HepG2 (cell line): ENCODE measurements around the gene TMEM269. TPM values are rescaled to one million over a fixed set of nuclear protein-coding genes. Genes with fewer than 3 reads are reported as not detected.
A peak's percentile ranks its signal among the peaks of the same experiment; 100 is the strongest.

Experiments
- ATAC-seq: fragments of 200-7000 bp; cut with Tn5 transposase; 3 replicates; pipeline ENCODE4 v1.9.1; 2020; ENCODE audit warnings: mild to moderate bottlenecking, moderate library complexity
- BruUV-seq: library from RNA; stranded (reverse); fragments of 400-500 nt; replicated peaks from 2 replicates; lab custom pipeline; 2021; lab: Mats Ljungman, UMichigan
- CTCF ChIA-PET: fragments of 300-600 bp; formaldehyde crosslinking; extraction: SDS; loops from one replicate; lab custom pipeline; 2021; ENCODE audit warnings: low total read pairs, inconsistent platforms, low intra/inter-chr PET ratio; lab: Yijun Ruan, JAX
- POLR2A ChIA-PET: fragments of 350-600 bp; sonication (Branson Sonifier 250); formaldehyde crosslinking; loops from one replicate; lab custom pipeline; 2020; ENCODE audit warnings: antibody characterized with exemption, inconsistent platforms; lab: Yijun Ruan, JAX
- DNase-seq: peaks from one replicate; pipeline ENCODE4 v3.0.0-alpha.2; 2015; ENCODE audit warnings: low spot score
- FAIRE-seq: peaks from 3 replicates; lab custom pipeline; 2011; peaks lifted over from hg19 to GRCh38; lab: Jason Lieb, UNC
- H2AFZ ChIP-seq: one replicate; pipeline ENCODE4 v1.6.1; 2011; ENCODE audit warnings: low read length, inconsistent platforms
- H3K27ac ChIP-seq: fragments of 300-600 bp; 3 replicates; pipeline ENCODE4 v1.8.0; 2011; ENCODE audit warnings: mixed run types, mild to moderate bottlenecking, mixed read lengths, low read length, inconsistent platforms; ENCODE audit not compliant: insufficient read depth; ENCODE audit errors: extremely low read length
- H3K27me3 ChIP-seq, 2 experiments: fragments of 200-600 bp in 1 of 2; 2 replicates in 1 of 2; 3 replicates in 1 of 2; pipeline versions ENCODE4 v1.6.0 to v1.8.0; 2011; ENCODE audit warnings: low read length in 2 of 2, mild to moderate bottlenecking in 2 of 2, moderate library complexity in 2 of 2, inconsistent platforms in 1 of 2; ENCODE audit not compliant: insufficient read depth in 2 of 2, control insufficient read depth in 1 of 2
- H3K36me3 ChIP-seq, 2 experiments: fragments of 200-600 bp in 1 of 2; replicated peaks in 1 of 2; 2 replicates in 1 of 2; 3 replicates in 1 of 2; pipeline versions ENCODE4 v1.5.1 to v1.8.0; 2011; ENCODE audit warnings: low read length in 2 of 2, inconsistent platforms in 1 of 2; ENCODE audit not compliant: insufficient read depth in 2 of 2, control insufficient read depth in 1 of 2
- H3K4me1 ChIP-seq: 2 replicates; pipeline ENCODE4 v1.5.1; 2012; ENCODE audit warnings: low read length, inconsistent platforms; ENCODE audit not compliant: insufficient read depth
- H3K4me2 ChIP-seq: 2 replicates; pipeline ENCODE4 v1.6.0; 2011; ENCODE audit warnings: low read depth, low read length, inconsistent platforms
- H3K4me3 ChIP-seq, 3 experiments: fragments of 200-600 bp in 1 of 3; sonication (generic), shearing (Covaris generic) in 1 of 3; replicated peaks in 1 of 3; 2 replicates each; pipeline ENCODE4 v1.5.1; 2011 to 2016; ENCODE audit warnings: low read length in 3 of 3, inconsistent platforms in 2 of 3, low read depth in 2 of 3, mild to moderate bottlenecking in 2 of 3, control low read depth in 1 of 3, mixed read lengths in 1 of 3; ENCODE audit not compliant: insufficient read depth in 1 of 3
- H3K79me2 ChIP-seq: one replicate; pipeline ENCODE4 v1.6.1; 2011; ENCODE audit warnings: low read length, inconsistent platforms; ENCODE audit not compliant: insufficient read depth
- H3K9ac ChIP-seq: 2 replicates; pipeline ENCODE4 v1.6.0; 2011; ENCODE audit warnings: mild to moderate bottlenecking, low read depth, low read length, inconsistent platforms; ENCODE audit not compliant: insufficient read depth
- H3K9me3 ChIP-seq: 2 replicates; pipeline ENCODE4 v1.5.1; 2012; ENCODE audit warnings: mild to moderate bottlenecking, low read length
- H4K20me1 ChIP-seq: 2 replicates; pipeline ENCODE4 v1.6.0; 2011; ENCODE audit warnings: inconsistent platforms, mild to moderate bottlenecking, low read length, moderate library complexity; ENCODE audit not compliant: insufficient read depth
- ARNTL ChIP-seq: sonication (generic); formaldehyde crosslinking; IDR thresholded peaks from 2 replicates; pipeline ENCODE4 v1.4.0; 2020; ENCODE audit warnings: mild to moderate bottlenecking, missing genetic modification reagents
- GABPB1 ChIP-seq: IDR thresholded peaks from 2 replicates; pipeline ENCODE4 v1.6.1; 2016; ENCODE audit warnings: mild to moderate bottlenecking, missing genetic modification reagents, moderate library complexity, missing compliant biosample characterization
- MEIS1 ChIP-seq: sonication (generic); formaldehyde crosslinking; IDR thresholded peaks from 2 replicates; pipeline ENCODE4 v1.9.0; 2021; ENCODE audit warnings: mild to moderate bottlenecking, missing genetic modification reagents, moderate library complexity, borderline replicate concordance
- MIXL1 ChIP-seq: IDR thresholded peaks from 2 replicates; pipeline ENCODE4 v1.6.1; 2016
- NFRKB ChIP-seq: fragments of 450-650 bp; IDR thresholded peaks from 2 replicates; pipeline ENCODE4 v1.6.1; 2017
- NR1H2 ChIP-seq: sonication (generic); formaldehyde crosslinking; IDR thresholded peaks from 2 replicates; pipeline ENCODE4 v1.8.1; 2022; ENCODE audit warnings: low read depth, missing genetic modification reagents, borderline replicate concordance
- POLR2AphosphoS5 ChIP-seq: IDR thresholded peaks from 2 replicates; pipeline ENCODE4 v1.6.1; 2012; ENCODE audit warnings: low read depth, low read length
- TBX2 ChIP-seq: sonication (generic); formaldehyde crosslinking; IDR thresholded peaks from 2 replicates; pipeline ENCODE4 v1.5.0; 2020; ENCODE audit warnings: missing genetic modification reagents, mild to moderate bottlenecking, borderline replicate concordance
- ZNF34 ChIP-seq: sonication (generic); formaldehyde crosslinking; IDR thresholded peaks from 2 replicates; pipeline ENCODE4 v1.4.0; 2020; ENCODE audit warnings: mild to moderate bottlenecking, missing genetic modification reagents, borderline replicate concordance
- ZNF510 ChIP-seq: sonication (generic); formaldehyde crosslinking; IDR thresholded peaks from 2 replicates; pipeline ENCODE4 v1.4.0; 2020; ENCODE audit warnings: low read depth, mild to moderate bottlenecking, missing genetic modification reagents
- ZNF768 ChIP-seq: sonication (generic); formaldehyde crosslinking; IDR thresholded peaks from 2 replicates; pipeline ENCODE4 v1.4.0; 2020; ENCODE audit warnings: missing genetic modification reagents
- WGBS: methylation state at CpG from one replicate; pipeline ENCODE4 v1.1.6; 2017; ENCODE audit warnings: low lambda C conversion rate; 5-methylcytosine and 5-hydroxymethylcytosine counted together
- in situ Hi-C: cut with HindIII; loops from 2 replicates; pipeline ENCODE4 v1.10.0; 2017; ENCODE audit warnings: low pct_unique_long_range_greater_than_20kb; ENCODE audit not compliant: extremely low pct_ligation_motif_present
- intact Hi-C: fragments of 100-400 bp; cut with micrococcal nuclease; formaldehyde crosslinking; loops from one replicate; pipeline ENCODE4 v1.10.0; 2022; ENCODE audit not compliant: unreplicated experiment
- polyA plus RNA-seq, 8 experiments: library from polyadenylated mRNA; depleted of rRNA in 3 of 8; stranded (reverse) in 7 of 8; unstranded in 1 of 8; fragments of >200 nt; fragmentation: Illumina TruSeq in 4 of 8; extraction: Trizol in 4 of 8; gene quantifications; 2 replicates each; pipeline versions ENCODE4 v1.2.1 to v1.2.3, GENCODE V29; 2011 to 2016; ENCODE audit warnings: low read depth in 4 of 8, missing spikeins in 1 of 8, mixed read lengths in 1 of 8; ENCODE audit not compliant: insufficient read depth in 1 of 8
- total RNA-seq, 5 experiments: library from RNA; depleted of rRNA; stranded (reverse); fragments of >200 nt; fragmentation: Illumina TruSeq; extraction: Trizol; gene quantifications; 2 replicates each; pipeline ENCODE4 v1.2.3, GENCODE V29; 2016; ENCODE audit warnings: low read depth in 1 of 5
- TF ChIP-seq, protein P1 (sequence below): sonication (generic); formaldehyde crosslinking; IDR thresholded peaks from 2 replicates; pipeline ENCODE4 v1.5.0; 2020; ENCODE audit warnings: mild to moderate bottlenecking, low read depth, missing genetic modification reagents, borderline replicate concordance
- TF ChIP-seq, protein P2 (sequence below): IDR thresholded peaks from 2 replicates; pipeline ENCODE4 v1.6.1; 2016; ENCODE audit warnings: missing compliant biosample characterization, missing genetic modification reagents, borderline replicate concordance
- TF ChIP-seq, protein P3 (sequence below): sonication (generic); formaldehyde crosslinking; IDR thresholded peaks from 2 replicates; pipeline ENCODE4 v1.5.1; 2020; ENCODE audit warnings: missing genetic modification reagents, mild to moderate bottlenecking, borderline replicate concordance
- TF ChIP-seq, protein P4 (sequence below): sonication (generic); formaldehyde crosslinking; IDR thresholded peaks from 2 replicates; pipeline ENCODE4 v1.4.0; 2020; ENCODE audit warnings: missing genetic modification reagents, mild to moderate bottlenecking, borderline replicate concordance
- TF ChIP-seq, protein P5 (sequence below): sonication (generic); formaldehyde crosslinking; IDR thresholded peaks from 2 replicates; pipeline ENCODE4 v1.4.0; 2020; ENCODE audit warnings: mild to moderate bottlenecking, missing genetic modification reagents

Gene TMEM269
- total and polyA plus RNA-seq, 2 of the 13 experiments (the other 11 are each of a cell fraction or from before 2014, with no cell fraction given): 0.15 to 0.21 TPM

GRCh38 chr1:42747125-42747524 is 37.7 kb upstream of the TMEM269 start:
- H3K27me3 ChIP-seq: no peaks in the 10 kb centered on the region
- H3K27ac ChIP-seq: no peak overlapping the region
- no peaks in the 10 kb centered on the region for H3K9me3 ChIP-seq
- WGBS: 73% methylated on average over 14 of the region's 14 CpGs
- peaks cover 16% of the 10 kb centered on the region for H3K4me1 ChIP-seq
- intact Hi-C loops: loop anchor here (5.0 to 10.0 kb wide), 2 partner anchors 235 to 412 kb away; partner anchors contain the start of gene FOXJ3
- no TSS peak for BruUV-seq
- no peak overlapping the region for H3K9ac ChIP-seq
- H4K20me1 ChIP-seq: no peaks in the 10 kb centered on the region
- ATAC-seq (peak; percentile 65), DNase-seq (no peak), FAIRE-seq (no peak)
- ChIA-PET POLR2A (interaction anchor here (0.6 kb wide), 2 partner anchors 32 to 126 kb away, joined by 3 to 5 read pairs; no protein-coding TSS in a partner anchor), CTCF (interaction anchor here (0.8 to 2.1 kb wide), 4 partner anchors 11 to 236 kb away, joined by 3 to 17 read pairs (median 4); no protein-coding TSS in a partner anchor)
- no peak overlapping the region for H3K4me3 ChIP-seq
- in situ Hi-C loops: loop anchor here (5.0 to 25.0 kb wide), 3 partner anchors 175 to 602 kb away; partner anchors contain the start of gene FOXJ3
- no peaks in the 10 kb centered on the region for H3K79me2 ChIP-seq
- no peak overlapping the region for H3K4me2 ChIP-seq
- no peak overlapping the region for H2AFZ ChIP-seq
- H3K36me3 ChIP-seq: peaks cover 20 to 47% of the 10 kb centered on the region in 2 experiments
- no peak for TF ChIP-seq NR1H2 (CRISPR knock-in tag)
- TF ChIP-seq, protein P1, sequence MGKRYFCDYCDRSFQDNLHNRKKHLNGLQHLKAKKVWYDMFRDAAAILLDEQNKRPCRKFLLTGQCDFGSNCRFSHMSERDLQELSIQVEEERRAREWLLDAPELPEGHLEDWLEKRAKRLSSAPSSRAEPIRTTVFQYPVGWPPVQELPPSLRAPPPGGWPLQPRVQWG (CRISPR knock-in tag): no peak
- TF ChIP-seq NFRKB: no peak
- no peak for TF ChIP-seq MEIS1 (CRISPR knock-in tag)
- TF ChIP-seq, protein P2, sequence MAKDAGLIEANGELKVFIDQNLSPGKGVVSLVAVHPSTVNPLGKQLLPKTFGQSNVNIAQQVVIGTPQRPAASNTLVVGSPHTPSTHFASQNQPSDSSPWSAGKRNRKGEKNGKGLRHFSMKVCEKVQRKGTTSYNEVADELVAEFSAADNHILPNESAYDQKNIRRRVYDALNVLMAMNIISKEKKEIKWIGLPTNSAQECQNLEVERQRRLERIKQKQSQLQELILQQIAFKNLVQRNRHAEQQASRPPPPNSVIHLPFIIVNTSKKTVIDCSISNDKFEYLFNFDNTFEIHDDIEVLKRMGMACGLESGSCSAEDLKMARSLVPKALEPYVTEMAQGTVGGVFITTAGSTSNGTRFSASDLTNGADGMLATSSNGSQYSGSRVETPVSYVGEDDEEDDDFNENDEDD (CRISPR knock-in tag): no peak
- no peak for TF ChIP-seq MIXL1 (CRISPR knock-in tag)
- TF ChIP-seq, protein P3, sequence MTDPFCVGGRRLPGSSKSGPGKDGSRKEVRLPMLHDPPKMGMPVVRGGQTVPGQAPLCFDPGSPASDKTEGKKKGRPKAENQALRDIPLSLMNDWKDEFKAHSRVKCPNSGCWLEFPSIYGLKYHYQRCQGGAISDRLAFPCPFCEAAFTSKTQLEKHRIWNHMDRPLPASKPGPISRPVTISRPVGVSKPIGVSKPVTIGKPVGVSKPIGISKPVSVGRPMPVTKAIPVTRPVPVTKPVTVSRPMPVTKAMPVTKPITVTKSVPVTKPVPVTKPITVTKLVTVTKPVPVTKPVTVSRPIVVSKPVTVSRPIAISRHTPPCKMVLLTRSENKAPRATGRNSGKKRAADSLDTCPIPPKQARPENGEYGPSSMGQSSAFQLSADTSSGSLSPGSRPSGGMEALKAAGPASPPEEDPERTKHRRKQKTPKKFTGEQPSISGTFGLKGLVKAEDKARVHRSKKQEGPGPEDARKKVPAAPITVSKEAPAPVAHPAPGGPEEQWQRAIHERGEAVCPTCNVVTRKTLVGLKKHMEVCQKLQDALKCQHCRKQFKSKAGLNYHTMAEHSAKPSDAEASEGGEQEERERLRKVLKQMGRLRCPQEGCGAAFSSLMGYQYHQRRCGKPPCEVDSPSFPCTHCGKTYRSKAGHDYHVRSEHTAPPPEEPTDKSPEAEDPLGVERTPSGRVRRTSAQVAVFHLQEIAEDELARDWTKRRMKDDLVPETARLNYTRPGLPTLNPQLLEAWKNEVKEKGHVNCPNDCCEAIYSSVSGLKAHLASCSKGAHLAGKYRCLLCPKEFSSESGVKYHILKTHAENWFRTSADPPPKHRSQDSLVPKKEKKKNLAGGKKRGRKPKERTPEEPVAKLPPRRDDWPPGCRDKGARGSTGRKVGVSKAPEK: peak; percentile 35; the same call in 1 of the 2 replicates
- TF ChIP-seq ZNF34 (CRISPR knock-in tag): no peak
- peak; percentile 17; the same call in 1 of the 2 replicates for TF ChIP-seq POLR2AphosphoS5
- no peak for TF ChIP-seq ARNTL (CRISPR knock-in tag)
- TF ChIP-seq TBX2 (CRISPR knock-in tag): 0 out of 2 replicates have a peak, but pooled peaks have one; percentile 22
- TF ChIP-seq, protein P4, sequence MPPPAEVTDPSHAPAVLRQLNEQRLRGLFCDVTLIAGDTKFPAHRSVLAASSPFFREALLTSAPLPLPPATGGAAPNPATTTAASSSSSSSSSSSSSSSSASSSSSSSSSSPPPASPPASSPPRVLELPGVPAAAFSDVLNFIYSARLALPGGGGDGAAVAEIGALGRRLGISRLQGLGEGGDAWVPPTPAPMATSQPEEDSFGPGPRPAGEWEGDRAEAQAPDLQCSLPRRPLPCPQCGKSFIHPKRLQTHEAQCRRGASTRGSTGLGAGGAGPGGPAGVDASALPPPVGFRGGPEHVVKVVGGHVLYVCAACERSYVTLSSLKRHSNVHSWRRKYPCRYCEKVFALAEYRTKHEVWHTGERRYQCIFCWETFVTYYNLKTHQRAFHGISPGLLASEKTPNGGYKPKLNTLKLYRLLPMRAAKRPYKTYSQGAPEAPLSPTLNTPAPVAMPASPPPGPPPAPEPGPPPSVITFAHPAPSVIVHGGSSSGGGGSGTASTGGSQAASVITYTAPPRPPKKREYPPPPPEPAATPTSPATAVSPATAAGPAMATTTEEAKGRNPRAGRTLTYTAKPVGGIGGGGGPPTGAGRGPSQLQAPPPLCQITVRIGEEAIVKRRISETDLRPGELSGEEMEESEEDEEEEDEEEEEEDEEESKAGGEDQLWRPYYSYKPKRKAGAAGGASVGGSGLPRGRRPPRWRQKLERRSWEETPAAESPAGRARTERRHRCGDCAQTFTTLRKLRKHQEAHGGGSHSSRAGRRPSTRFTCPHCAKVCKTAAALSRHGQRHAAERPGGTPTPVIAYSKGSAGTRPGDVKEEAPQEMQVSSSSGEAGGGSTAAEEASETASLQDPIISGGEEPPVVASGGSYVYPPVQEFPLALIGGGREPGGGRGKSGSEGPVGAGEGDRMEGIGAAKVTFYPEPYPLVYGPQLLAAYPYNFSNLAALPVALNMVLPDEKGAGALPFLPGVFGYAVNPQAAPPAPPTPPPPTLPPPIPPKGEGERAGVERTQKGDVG (CRISPR knock-in tag): peak; percentile 49; the same call in 1 of the 2 replicates
- 0 out of 2 replicates have a peak, but pooled peaks have one; percentile 26 for TF ChIP-seq GABPB1 (CRISPR knock-in tag)
- TF ChIP-seq, protein P5, sequence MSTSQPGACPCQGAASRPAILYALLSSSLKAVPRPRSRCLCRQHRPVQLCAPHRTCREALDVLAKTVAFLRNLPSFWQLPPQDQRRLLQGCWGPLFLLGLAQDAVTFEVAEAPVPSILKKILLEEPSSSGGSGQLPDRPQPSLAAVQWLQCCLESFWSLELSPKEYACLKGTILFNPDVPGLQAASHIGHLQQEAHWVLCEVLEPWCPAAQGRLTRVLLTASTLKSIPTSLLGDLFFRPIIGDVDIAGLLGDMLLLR: 0 out of 2 replicates have a peak, but pooled peaks have one; percentile 37
- TF ChIP-seq ZNF768 (CRISPR knock-in tag): 0 out of 2 replicates have a peak, but pooled peaks have one; percentile 17
- no peak for TF ChIP-seq ZNF510 (CRISPR knock-in tag)
